GM19193 (cell line): ENCODE measurements around the gene KIF1A.

Experiments
- POLR2A ChIP-seq: IDR thresholded peaks from 4 replicates; pipeline ENCODE4 v1.6.1; 2011; ENCODE audit not compliant: insufficient read depth, insufficient read length; ENCODE audit errors: extremely low read depth

Gene KIF1A

DNA sequence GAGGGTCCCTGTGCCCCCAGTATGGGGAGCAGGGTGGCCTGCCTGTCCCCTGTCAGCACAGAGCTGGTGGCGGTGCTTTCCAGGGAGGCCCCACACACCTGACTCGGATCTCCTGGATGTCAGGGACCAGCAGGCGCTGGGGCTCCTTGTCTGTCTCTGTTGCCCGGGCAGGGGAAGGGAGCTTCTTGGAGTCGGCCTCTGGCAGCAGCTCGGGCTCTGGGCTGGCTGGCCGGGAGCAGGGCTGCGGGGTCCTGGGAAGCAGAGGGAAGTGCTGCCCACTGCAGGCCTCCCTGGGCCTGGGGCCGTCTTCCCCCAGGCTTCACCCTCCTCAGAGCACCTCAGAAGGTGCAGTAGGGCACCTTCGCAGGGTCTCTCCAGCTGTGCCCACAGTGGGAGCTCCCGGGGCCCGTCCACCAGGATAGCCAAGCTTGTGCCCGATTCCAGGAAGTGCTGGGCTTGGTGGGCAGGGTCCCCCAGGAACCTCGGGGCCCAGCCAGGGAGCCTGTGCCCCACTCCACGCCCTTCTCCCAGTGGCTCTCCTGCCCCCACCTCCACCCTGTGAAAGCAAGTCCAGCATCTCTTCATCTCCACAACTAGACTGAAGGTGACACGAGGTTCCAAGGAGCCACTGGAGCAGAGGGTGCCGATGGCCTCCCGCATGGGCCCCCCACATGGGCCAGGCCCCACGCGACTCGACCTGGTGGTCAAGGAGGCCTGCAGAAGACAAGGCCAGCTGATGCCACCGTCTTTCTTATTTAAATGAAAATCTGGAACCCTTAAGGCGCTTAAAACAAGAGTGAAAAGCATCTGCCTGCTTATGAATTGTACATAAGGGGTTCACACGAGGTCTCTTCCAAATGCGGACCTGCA lies 100.1 kb downstream of the KIF1A start:
- no peak for TF ChIP-seq POLR2A

DNA sequence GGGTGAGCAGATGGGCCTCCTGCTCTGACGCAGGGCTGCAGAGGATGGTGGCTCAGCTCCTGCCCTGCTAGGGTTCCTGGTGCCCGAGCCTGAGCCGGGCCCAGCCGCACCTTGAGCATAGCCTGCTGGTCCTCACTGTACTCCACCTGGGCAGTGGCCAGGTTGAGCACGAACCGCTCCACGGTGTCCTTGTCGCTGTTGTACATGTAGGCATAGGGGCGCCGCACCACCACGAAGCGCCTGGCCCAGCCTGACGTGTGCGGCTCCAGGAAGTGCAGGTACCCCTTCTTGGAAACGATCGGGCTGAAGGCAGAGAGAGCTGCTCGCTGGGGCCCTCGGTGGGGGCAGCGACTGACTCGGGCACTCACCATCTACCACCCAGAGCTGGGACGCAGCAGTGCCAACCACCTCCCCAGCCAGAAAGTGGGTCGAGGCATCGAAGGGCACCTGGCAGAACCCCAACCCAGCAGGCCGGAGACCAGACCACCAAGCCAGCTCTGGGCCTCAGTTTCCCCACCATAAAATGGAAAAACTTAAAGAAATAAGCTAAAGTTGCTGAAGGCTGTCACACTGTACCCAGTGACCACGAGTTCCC lies 101.0 kb downstream of the KIF1A start:
- no peak for TF ChIP-seq POLR2A

DNA sequence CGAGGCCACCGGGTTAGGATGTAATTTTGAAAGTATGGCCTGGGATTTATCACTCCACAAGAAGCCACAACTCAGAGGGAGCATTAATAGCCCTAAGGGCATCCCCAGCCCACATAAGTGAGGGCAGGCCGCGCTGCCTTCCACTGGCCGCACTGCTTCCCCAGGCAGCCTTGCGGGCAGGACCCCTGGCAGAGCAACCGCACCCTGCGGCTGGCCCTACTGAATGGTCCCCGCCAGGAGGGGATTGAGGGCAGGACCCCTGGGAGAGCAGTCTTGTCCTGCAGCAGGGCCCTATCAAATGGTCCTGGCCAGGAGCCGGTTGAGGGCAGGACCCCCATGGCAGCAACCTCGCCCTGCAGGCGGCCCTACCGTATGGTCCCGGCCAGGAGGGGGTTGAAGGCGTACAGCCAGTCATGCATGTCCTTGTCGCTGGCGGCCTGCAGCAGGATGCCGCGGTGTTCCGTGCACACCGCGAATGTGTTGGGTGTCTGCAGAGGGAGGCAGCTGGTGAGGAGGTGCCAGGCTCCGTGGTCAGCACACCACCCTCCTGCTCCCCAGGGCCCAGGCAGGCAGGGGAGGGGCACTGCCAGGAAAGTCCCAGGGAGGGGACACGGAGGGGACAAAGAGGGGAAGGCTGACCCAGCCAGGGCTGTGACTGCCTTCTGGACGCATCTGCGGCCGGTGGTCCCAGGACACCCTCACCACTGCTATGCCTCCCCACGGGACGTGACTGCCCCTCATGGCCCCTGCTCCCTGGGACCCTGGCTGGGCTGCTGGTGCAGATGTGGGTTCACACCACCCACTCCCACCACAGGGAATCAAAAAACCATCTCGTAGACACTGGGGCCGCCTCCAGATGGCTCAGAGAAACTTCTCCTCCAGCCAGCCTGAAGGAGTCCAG lies 102.1 kb downstream of the KIF1A start:
- TF ChIP-seq POLR2A = no peak

DNA sequence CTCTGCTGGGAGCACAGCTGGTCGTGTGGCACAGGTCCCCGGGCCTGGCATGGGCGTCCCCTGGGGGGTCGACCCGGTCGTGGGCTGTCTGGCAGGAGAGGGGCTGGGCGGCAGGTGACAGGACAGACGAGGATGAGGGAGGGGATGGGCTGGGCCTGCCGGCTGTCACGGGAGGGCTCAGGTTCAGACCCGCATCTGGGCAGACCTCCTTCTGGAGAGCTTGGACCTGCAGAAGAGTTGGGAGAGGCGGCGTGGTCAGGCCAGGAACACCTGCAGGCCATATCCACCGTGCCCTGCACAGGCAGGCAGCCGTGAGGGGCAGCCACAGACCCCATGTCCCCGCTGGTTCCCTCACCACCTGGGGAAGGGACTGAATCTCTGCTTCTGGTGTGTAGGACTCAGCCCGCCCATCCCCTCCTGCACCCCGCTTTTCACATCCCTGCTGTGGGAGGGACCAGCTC lies 102.8 kb downstream of the KIF1A start:
- TF ChIP-seq POLR2A = no peak

DNA sequence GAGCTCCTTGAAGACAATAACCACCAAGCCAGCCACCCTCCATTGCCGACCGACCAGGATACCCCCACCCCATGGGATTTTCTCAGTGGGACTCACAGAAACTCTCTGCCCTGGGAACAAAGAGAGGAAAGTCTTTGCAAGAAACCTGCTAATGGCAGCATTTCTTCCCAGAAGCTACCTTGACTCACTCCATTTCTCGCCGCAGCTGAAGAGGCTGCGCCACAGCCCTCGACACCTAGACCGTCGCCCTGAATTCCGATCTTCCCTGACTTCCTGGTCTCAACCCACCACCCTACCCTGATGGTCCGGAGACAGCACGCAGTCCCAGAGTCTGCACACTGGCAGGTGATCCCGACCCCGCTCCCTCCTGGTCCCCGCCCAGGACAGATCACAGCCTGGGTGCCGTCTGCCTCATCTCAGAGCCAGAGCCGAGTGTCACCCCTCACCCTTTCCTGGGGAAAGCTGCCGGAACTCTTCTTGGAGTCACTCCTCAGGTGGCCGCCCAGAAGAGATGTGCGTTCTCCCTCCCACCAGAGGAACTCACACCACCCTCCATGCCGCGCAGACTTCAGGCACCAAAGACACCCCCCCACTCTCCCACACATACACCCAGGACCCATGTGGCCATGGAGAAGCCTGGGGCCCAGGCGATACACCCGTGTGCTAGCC lies 103.8 kb downstream of the KIF1A start:
- TF ChIP-seq POLR2A = no peak

DNA sequence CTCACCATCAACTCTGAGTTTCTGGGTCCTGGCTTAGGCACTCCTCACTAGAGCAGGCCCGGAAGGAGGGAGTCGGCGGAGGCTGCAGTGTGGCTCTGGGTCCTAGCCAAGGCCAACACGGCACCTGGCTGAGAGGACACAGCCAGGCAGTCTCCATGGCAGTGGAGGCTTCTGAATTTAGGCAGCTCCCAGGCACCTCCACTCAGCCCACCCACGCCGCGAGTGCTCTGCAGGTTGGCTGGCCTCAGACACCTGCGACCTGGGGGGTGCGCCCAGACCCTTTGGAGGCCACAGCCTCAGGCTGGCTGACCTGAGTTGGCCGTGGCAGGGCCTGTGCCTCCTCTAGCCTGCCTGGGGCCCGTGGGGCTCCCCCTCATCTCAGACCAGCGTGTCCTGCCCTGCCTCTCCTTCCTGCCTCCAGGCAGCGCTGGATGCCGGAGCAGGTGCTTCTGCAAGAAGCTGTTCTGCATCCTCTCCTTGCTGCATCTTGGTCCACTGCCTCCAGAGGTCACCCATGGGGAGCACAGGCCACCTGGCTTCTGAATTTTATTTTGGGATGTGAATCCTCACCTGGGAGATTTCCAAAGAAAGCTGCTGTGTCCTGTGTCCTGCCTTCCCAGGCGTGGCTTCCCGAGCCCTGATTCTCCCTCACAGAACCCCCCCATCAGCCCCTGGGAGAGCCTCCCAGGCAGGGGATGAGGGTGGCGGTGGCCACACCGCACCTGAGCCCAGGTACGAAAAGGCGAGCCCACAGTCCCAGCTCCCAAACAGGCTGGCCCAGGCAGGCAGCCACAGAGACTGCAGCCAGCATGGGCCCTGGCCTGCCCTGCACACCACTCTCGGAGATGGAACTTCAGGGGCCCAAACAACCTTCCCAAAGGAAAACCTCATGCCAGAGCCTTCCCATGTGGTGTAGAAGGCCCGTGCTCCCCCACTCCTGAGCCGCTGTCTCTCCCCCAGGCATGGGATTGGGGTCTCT lies 105.0 kb downstream of the KIF1A start:
- no peak for TF ChIP-seq POLR2A

DNA sequence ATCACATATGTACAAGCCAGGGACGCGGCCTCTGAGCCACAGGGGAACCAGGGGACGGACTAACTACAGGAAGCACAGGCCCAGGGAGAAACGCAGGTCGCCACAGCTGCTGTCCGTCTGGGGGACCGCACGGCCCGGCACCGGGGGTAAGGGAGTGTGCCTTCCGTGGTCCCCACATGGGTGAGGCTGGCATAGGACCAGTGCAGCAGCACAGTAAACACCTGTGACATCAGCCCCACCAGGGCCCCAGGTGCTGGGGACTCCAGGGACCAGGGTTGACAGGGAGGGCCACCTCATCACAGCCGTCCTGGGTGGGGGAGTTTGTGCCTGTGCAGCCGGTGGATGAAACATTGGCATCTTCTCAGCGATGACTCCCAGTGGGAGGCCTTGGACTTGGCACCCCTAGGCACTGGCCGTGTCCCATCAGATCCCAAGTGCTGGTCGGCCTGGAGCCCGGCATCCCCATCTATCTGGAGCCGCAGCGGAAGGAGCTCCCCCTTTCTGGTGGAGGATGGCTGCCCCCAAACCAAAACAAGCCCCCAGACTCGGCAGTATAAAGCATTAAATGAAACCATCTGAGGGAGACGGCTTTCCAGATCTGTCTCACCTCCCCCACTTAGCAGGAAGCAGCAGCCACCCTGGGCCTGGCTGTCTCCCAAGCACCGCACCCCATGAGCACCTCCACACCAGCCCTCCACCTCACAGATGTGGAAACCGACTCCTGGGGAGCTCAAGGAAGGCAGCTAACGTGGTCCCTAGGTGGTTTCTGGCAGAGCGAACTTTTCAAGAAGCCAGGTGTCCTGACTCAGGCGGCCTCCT lies 105.9 kb downstream of the KIF1A start:
- no peak for TF ChIP-seq POLR2A

DNA sequence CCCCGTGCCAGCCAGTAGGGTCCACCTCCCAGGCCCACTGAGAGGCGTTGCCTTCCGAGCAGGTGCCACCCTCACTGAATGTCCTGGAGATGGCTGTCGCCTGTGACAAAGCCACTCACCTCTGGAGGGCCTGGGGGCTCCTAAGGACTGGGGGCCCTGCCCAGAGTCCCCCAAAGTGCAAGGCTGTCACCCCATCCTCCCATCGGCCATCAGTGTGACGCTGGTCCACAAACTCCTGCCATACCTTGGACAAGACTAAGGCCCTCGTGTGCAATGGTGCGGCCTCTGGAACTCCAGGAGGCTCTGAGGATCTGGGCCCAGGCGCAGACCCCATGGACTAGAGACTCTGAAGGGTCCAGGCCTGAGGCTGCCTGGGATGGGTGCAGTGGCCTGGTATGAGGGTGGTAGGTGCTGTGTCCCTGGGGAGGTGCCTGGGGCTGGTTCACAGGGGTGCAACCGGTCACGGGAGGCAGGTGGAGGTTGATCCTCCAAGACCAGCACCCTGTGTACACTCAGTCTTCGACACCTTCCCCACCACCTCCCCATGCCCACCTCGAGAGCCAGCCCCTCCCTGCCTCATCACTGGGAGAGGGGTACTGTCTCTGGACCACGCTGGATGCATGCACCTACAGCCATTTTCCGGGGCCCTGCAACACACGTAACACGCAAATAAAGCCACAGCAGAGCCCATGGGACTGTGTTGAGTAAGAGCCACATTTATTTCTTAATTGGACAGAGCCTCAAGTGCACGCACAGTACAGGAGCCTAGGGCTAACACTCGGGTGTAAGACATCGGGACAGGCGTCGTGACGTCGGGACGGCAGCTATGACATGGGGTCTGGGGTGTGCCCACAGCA lies 106.7 kb downstream of the KIF1A start:
- TF ChIP-seq POLR2A = no peak

DNA sequence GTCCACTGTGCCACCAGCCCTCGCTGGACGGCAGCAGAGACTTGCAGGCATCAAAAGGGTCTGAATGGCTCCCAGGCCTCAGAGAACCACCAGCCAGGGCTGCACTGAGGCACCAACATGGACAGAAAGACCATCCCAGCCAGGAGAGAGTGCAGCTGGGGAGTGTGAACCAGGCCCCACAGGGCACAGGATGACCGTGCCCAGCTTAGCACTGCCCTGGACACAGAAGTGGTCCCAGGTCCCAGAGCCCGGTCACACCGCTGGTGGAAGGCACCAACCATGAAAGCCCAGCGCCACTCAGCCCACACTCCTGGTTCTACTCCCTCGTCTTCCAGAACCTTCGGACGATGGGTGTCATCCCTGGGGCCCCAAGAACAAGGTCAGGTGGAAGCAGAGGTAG lies 107.9 kb downstream of the KIF1A start:
- TF ChIP-seq POLR2A = no peak

DNA sequence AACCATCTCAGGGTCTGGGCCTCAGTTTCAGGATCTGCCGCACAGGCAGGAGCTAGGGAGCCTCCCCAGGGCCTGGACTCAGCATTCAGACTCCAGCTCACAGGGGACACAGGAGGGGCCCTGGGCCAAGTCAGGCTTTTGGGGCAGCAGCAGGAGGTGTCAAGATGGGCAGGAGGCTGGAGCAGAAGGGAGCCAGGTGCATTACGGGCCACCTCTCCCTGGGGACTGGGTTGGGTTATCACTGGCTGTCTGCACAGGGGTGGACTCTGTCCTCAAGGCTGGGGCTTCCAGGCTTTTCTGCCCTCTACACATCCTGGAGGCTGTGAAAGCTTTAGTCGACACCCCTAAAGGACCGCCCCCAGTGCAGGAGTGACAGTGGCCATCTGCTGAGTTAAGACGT lies 108.3 kb downstream of the KIF1A start:
- TF ChIP-seq POLR2A = no peak

DNA sequence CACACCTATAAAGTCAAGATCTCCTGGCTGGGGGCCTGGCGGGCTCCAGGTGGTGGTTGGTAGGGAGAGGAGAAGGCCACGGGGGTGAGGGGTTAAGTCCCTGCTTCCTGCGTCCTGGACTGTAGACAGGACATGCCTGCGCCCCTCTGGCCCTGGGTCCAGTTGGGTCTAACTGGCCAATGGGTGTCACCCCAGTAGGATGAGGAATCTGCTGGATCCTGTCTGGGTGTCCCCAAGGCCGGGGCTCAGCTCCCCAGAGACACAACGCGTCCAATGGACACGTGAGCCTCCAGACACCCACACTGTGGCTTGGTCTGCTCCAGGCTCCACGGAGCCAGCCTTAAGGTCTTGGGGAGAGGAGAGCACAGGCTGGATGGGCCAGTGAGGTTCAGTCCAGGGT lies 108.7 kb downstream of the KIF1A start:
- no peak for TF ChIP-seq POLR2A

DNA sequence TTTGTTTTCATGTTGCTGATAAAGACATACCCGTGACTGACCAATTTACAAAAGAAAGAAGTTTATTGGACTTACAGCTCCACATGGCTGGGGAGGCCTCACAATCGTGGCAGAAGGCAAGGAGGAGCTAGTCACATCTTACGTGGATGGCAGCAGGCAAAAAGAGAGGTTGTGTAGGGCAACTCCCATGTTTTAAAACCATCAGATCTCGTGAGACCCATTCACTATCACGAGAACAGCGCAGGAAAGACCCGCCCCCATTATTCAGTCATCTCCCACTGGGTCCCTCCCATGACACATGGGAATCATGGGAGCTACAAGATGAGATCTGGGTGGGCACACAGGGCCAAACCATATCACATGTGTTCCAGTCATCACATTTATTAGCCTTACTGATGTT lies 111.6 kb downstream of the KIF1A start:
- TF ChIP-seq POLR2A = no peak
